GM12878 (cell line): Measurements from ENCODE around the gene SLC23A2. TPM values are rescaled to one million over a fixed set of nuclear protein-coding genes. Genes with fewer than 3 reads are reported as not detected.

ENCODE experiments used
- ATAC-seq: fragments of 200-7000 bp; cut with Tn5 transposase; 3 replicates; pipeline ENCODE4 v1.9.1; 2020; ENCODE audit warnings: mild to moderate bottlenecking, moderate library complexity
- BruUV-seq: library from RNA; stranded (reverse); fragments of 400-500 nt; replicated peaks from 2 replicates; lab custom pipeline; 2021; lab: Mats Ljungman, UMichigan
- CTCF ChIA-PET: fragments of 300-600 bp; sonication (Branson Sonifier 250); formaldehyde crosslinking; extraction: SDS; loops from one replicate; lab custom pipeline; 2021; ENCODE audit warnings: inconsistent platforms; lab: Yijun Ruan, JAX
- POLR2A ChIA-PET: fragments of 350-600 bp; formaldehyde crosslinking; extraction: SDS; loops from one replicate; lab custom pipeline; 2021; ENCODE audit warnings: inconsistent platforms; lab: Charles Lee
- RAD21 ChIA-PET: fragments of 300-600 bp; sonication (Branson Sonifier 250); formaldehyde crosslinking; loops from one replicate; lab custom pipeline; 2023; ENCODE audit warnings: antibody characterized with exemption; ENCODE audit not compliant: unreplicated experiment; lab: Charles Lee
- SMC1A ChIA-PET: fragments of 300-600 bp; sonication (Branson Sonifier 250); formaldehyde crosslinking; loops from one replicate; lab custom pipeline; 2023; ENCODE audit not compliant: unreplicated experiment, uncharacterized antibody; lab: Charles Lee
- DNase-seq: peaks from one replicate; pipeline ENCODE4 v3.0.0-alpha.2; 2011; ENCODE audit warnings: low read depth, low spot score
- FAIRE-seq: peaks from 3 replicates; lab custom pipeline; 2011; peaks lifted over from hg19 to GRCh38; lab: Jason Lieb, UNC
- H2AFZ ChIP-seq: 2 replicates; pipeline ENCODE4 v1.6.0; 2011; ENCODE audit warnings: low read depth, low read length, control low read depth; ENCODE audit not compliant: control insufficient read depth
- H3K27ac ChIP-seq: 2 replicates; pipeline ENCODE4 v1.5.1; 2011; ENCODE audit warnings: control low read depth; ENCODE audit not compliant: control insufficient read depth, insufficient read depth
- H3K27me3 ChIP-seq, 2 experiments: replicated peaks in 1 of 2; 2 replicates each; pipeline versions ENCODE4 v1.6.0 to v1.6.1; 2011; ENCODE audit warnings: low read length in 1 of 2; ENCODE audit not compliant: control insufficient read depth in 2 of 2, insufficient read depth in 2 of 2
- H3K36me3 ChIP-seq, 2 experiments: 2 replicates each; pipeline ENCODE4 v1.5.1; 2011; ENCODE audit warnings: low read length in 1 of 2; ENCODE audit not compliant: control insufficient read depth in 2 of 2, insufficient read depth in 2 of 2
- H3K4me1 ChIP-seq: 2 replicates; pipeline ENCODE4 v1.6.1; 2011; ENCODE audit warnings: mild to moderate bottlenecking, low read length, moderate library complexity, mixed read lengths; ENCODE audit not compliant: control insufficient read depth, insufficient read depth
- H3K4me2 ChIP-seq: 2 replicates; pipeline ENCODE4 v1.6.0; 2011; ENCODE audit warnings: control low read depth; ENCODE audit not compliant: control insufficient read depth, insufficient read depth
- H3K4me3 ChIP-seq: fragments of 200-600 bp; sonication (generic); 2 replicates; pipeline ENCODE4 v1.5.1; 2016
- H3K79me2 ChIP-seq: 2 replicates; pipeline ENCODE4 v1.6.0; 2011; ENCODE audit warnings: low read length; ENCODE audit not compliant: control insufficient read depth, insufficient read depth
- H3K9ac ChIP-seq: 2 replicates; pipeline ENCODE4 v1.8.0; 2011; ENCODE audit warnings: low read length, control low read depth, mixed read lengths; ENCODE audit not compliant: control insufficient read depth, insufficient read depth
- H3K9me3 ChIP-seq: replicated peaks from 3 replicates; pipeline ENCODE4 v1.5.1; 2011; ENCODE audit warnings: mild to moderate bottlenecking, low read length; ENCODE audit not compliant: control insufficient read depth, insufficient read depth
- H4K20me1 ChIP-seq: 2 replicates; pipeline ENCODE4 v1.6.0; 2011; ENCODE audit not compliant: control insufficient read depth, insufficient read depth
- BCL11A ChIP-seq: IDR thresholded peaks from 2 replicates; pipeline ENCODE4 v1.6.1; 2011; ENCODE audit warnings: low read depth, low read length
- CREB1 ChIP-seq: IDR thresholded peaks from 2 replicates; pipeline ENCODE4 v1.6.1; 2012; ENCODE audit warnings: low read depth, mild to moderate bottlenecking, inconsistent platforms
- CTCF ChIP-seq, 3 experiments: IDR thresholded peaks in 2 of 3; conservative IDR thresholded peaks in 1 of 3; 2 replicates each; pipeline ENCODE4 v1.5.1; 2011; ENCODE audit warnings: low read depth in 3 of 3, low read length in 3 of 3, mild to moderate bottlenecking in 3 of 3, control low read depth in 2 of 3, moderate library complexity in 2 of 3, inconsistent platforms in 1 of 3, mixed read lengths in 1 of 3; ENCODE audit not compliant: control insufficient read depth in 2 of 3, insufficient read depth in 1 of 3; ENCODE audit errors: extremely low read depth in 1 of 3
- ESRRA ChIP-seq: IDR thresholded peaks from 2 replicates; pipeline ENCODE4 v1.6.1; 2012; ENCODE audit warnings: mild to moderate bottlenecking, low read length, improper control_type of control experiment
- FOS ChIP-seq: IDR thresholded peaks from 3 replicates; pipeline ENCODE4 v1.6.1; 2011; ENCODE audit warnings: borderline replicate concordance; ENCODE audit not compliant: insufficient read length; ENCODE audit errors: extremely low read depth
- GABPA ChIP-seq: IDR thresholded peaks from 2 replicates; pipeline ENCODE4 v1.6.1; 2014; ENCODE audit warnings: antibody characterized with exemption, low read depth, mild to moderate bottlenecking, inconsistent platforms
- HCFC1 ChIP-seq: fragments of 150-350 bp; IDR thresholded peaks from 2 replicates; pipeline ENCODE4 v1.6.1; 2014; ENCODE audit warnings: low read length
- JUND ChIP-seq: IDR thresholded peaks from 2 replicates; pipeline ENCODE4 v1.6.1; 2012; ENCODE audit warnings: low read depth, mild to moderate bottlenecking, low read length, improper control_type of control experiment, moderate library complexity
- KDM1A ChIP-seq: fragments of 200-600 bp; sonication (generic); IDR thresholded peaks from 2 replicates; pipeline ENCODE4 v1.6.1; 2016; ENCODE audit warnings: borderline replicate concordance
- NR2F1 ChIP-seq: fragments of 450-650 bp; conservative IDR thresholded peaks from 2 replicates; pipeline ENCODE4 v1.6.1; 2017; ENCODE audit warnings: mild to moderate bottlenecking
- RBBP5 ChIP-seq: fragments of 200-600 bp; sonication (generic); conservative IDR thresholded peaks from 2 replicates; pipeline ENCODE4 v1.6.1; 2016
- RELA ChIP-seq: fragments of 450-650 bp; IDR thresholded peaks from 2 replicates; pipeline ENCODE4 v1.8.0; 2014; ENCODE audit warnings: borderline replicate concordance; ENCODE audit not compliant: partially characterized antibody
- RUNX3 ChIP-seq: IDR thresholded peaks from 2 replicates; pipeline ENCODE4 v1.6.1; 2012; ENCODE audit warnings: low read length, inconsistent platforms
- SMC3 ChIP-seq: IDR thresholded peaks from 2 replicates; pipeline ENCODE4 v1.6.1; 2011; ENCODE audit warnings: low read length, improper control_type of control experiment, borderline replicate concordance
- STAT3 ChIP-seq: IDR thresholded peaks from 2 replicates; pipeline ENCODE4 v1.6.1; 2011; ENCODE audit warnings: low read depth, low read length, improper control_type of control experiment
- USF1 ChIP-seq: IDR thresholded peaks from 2 replicates; pipeline ENCODE4 v1.6.1; 2011; ENCODE audit warnings: borderline replicate concordance, low read depth, mild to moderate bottlenecking, moderate library complexity, mixed read lengths, low read length; ENCODE audit not compliant: insufficient read depth; ENCODE audit errors: extremely low read length
- ZNF217 ChIP-seq: fragments of 450-650 bp; IDR thresholded peaks from 2 replicates; pipeline ENCODE4 v1.6.1; 2017; ENCODE audit warnings: antibody characterized with exemption, mild to moderate bottlenecking
- WGBS: methylation state at CpG from one replicate; pipeline ENCODE4 v1.1.6; 2016; ENCODE audit warnings: low lambda C conversion rate; ENCODE audit not compliant: insufficient replicate concordance, insufficient coverage; ENCODE audit errors: missing lambda C conversion rate; 5-methylcytosine and 5-hydroxymethylcytosine counted together
- in situ Hi-C: fragments of 300-500 bp; cut with MboI; formaldehyde crosslinking; loops from 9 replicates; pipeline ENCODE4 v1.14.3; 2018; ENCODE audit warnings: mixed read lengths
- intact Hi-C: fragments of 100-400 bp; cut with micrococcal nuclease; formaldehyde crosslinking; loops from one replicate; pipeline ENCODE4 v1.14.2; 2022; ENCODE audit not compliant: unreplicated experiment
- polyA plus RNA-seq, 11 experiments: library from polyadenylated mRNA; depleted of rRNA in 4 of 11; unstranded in 6 of 11; stranded (reverse) in 5 of 11; fragments of >200 nt; fragmentation: Nextera tagmentation in 4 of 11; fragmentation: Illumina TruSeq in 1 of 11; extraction: Ambion mirVana in 4 of 11; extraction: Trizol in 1 of 11; gene quantifications; 1 replicate in 1 of 11; 2 replicates in 10 of 11; pipeline versions ENCODE4 v1.2.1 to v1.2.3, GENCODE V29; 2011 to 2016; ENCODE audit warnings: inconsistent platforms in 2 of 11, missing spikeins in 2 of 11, low read depth in 1 of 11
- total RNA-seq, 4 experiments: library from RNA; depleted of rRNA in 3 of 4; stranded (reverse); fragments of >200 nt in 3 of 4; fragmentation: Illumina TruSeq in 1 of 4; extraction: Trizol in 1 of 4; gene quantifications; 2 replicates each; pipeline versions ENCODE4 v1.2.1 to v1.2.3, GENCODE V29; 2013 to 2021
- TF ChIP-seq, protein P1 (sequence below): fragments of 150-350 bp; IDR thresholded peaks from 2 replicates; pipeline ENCODE4 v1.6.1; 2016; ENCODE audit warnings: low read depth, low read length

SLC23A2 gene
- total and polyA plus RNA-seq, 10 of the 15 experiments (the other 5 are each of a cell fraction or from before 2014, with no cell fraction given): 4.4 to 56.1 (median 35.5) TPM

DNA sequence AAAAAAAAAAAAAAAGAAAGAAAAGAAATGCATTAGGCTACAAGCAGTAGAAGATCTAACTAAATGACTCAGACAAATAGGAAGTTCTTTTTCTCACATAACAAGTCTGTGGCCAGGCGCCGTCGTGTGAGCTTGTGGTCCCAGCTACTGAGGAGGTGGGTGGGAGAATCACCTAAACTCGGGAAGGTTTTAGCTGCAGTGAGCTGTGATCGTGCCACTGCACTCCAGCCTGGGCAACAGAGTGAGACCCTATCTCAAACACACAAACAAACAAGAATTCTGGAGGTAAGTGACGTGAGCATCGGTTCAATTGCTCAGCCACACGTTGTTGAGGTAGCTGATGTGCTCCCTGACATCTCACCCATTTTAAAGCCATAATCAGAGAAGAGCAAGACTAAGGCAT, 37.9 kb upstream of the SLC23A2 start:
- Histone ChIP-seq H3K4me3 (no peak overlapping the region), H3K9me3 (no peaks in the 10 kb centered on the region), H2AFZ (no peak overlapping the region), H3K36me3 (no peaks in the 10 kb centered on the region), H3K79me2 (no peaks in the 10 kb centered on the region), H3K4me2 (no peak overlapping the region), H3K4me1 (peaks cover 3% of the 10 kb centered on the region; the same call in 1 of the 2 replicates), H3K9ac (no peak overlapping the region), H3K27ac (no peak overlapping the region), H3K27me3 (no peaks in the 10 kb centered on the region; a peak in 1 of 4 replicates), H4K20me1 (no peaks in the 10 kb centered on the region)
- 12% methylated on average over 8 of the region's 8 CpGs for WGBS
- no TSS peak for BruUV-seq
- in situ Hi-C loops (no loop called here), intact Hi-C loops (loop anchor here (2.0 to 5.0 kb wide), 2 partner anchors 40 to 67 kb away; no protein-coding TSS in a partner anchor)
- POLR2A ChIA-PET: interaction anchor here (0.6 to 3.3 kb wide), 15 partner anchors 9 to 86 kb away, joined by 3 to 27 read pairs (median 4); no protein-coding TSS in a partner anchor
- peak; percentile 88 for ATAC-seq
- peak; percentile 12 for DNase-seq
- SMC1A ChIA-PET: interaction anchor here (0.6 to 10.3 kb wide), 20 partner anchors 8 to 89 kb away, joined by 3 to 83 read pairs (median 6); no protein-coding TSS in a partner anchor
- no peak for FAIRE-seq
- CTCF ChIA-PET: interaction anchor here (0.6 to 6.2 kb wide), 10 partner anchors 9 to 250 kb away, joined by 3 to 42 read pairs (median 4); no protein-coding TSS in a partner anchor
- RAD21 ChIA-PET: interaction anchor here (0.7 to 3.5 kb wide), 12 partner anchors 30 to 277 kb away, joined by 3 to 15 read pairs (median 4); no protein-coding TSS in a partner anchor
- no peak for TF ChIP-seq KDM1A
- 0 out of 2 replicates have a peak, but pooled peaks have one; percentile 18 for TF ChIP-seq CREB1
- no peak for TF ChIP-seq ESRRA
- TF ChIP-seq NR2F1: 0 out of 2 replicates have a peak, but pooled peaks have one; percentile 10
- no peak for TF ChIP-seq RELA
- 0 out of 2 replicates have a peak, but pooled peaks have one; percentile 40 for TF ChIP-seq BCL11A
- TF ChIP-seq STAT3: no peak
- TF ChIP-seq RBBP5: no peak
- TF ChIP-seq USF1: no peak
- TF ChIP-seq FOS: no peak
- peak; percentile 84 for TF ChIP-seq ZNF217
- no peak for TF ChIP-seq GABPA
- TF ChIP-seq CTCF (IDR thresholded peaks at IDR 0.05 in 2 of 3, conservative IDR thresholded peaks at IDR 0.05 in 1 of 3; ENCODE audit: control insufficient read depth in 2 of 3, extremely low read depth in 1 of 3, insufficient read depth in 1 of 3, low read depth in 3 of 3, low read length in 3 of 3): no peak
- no peak for TF ChIP-seq HCFC1
- TF ChIP-seq, protein P1, sequence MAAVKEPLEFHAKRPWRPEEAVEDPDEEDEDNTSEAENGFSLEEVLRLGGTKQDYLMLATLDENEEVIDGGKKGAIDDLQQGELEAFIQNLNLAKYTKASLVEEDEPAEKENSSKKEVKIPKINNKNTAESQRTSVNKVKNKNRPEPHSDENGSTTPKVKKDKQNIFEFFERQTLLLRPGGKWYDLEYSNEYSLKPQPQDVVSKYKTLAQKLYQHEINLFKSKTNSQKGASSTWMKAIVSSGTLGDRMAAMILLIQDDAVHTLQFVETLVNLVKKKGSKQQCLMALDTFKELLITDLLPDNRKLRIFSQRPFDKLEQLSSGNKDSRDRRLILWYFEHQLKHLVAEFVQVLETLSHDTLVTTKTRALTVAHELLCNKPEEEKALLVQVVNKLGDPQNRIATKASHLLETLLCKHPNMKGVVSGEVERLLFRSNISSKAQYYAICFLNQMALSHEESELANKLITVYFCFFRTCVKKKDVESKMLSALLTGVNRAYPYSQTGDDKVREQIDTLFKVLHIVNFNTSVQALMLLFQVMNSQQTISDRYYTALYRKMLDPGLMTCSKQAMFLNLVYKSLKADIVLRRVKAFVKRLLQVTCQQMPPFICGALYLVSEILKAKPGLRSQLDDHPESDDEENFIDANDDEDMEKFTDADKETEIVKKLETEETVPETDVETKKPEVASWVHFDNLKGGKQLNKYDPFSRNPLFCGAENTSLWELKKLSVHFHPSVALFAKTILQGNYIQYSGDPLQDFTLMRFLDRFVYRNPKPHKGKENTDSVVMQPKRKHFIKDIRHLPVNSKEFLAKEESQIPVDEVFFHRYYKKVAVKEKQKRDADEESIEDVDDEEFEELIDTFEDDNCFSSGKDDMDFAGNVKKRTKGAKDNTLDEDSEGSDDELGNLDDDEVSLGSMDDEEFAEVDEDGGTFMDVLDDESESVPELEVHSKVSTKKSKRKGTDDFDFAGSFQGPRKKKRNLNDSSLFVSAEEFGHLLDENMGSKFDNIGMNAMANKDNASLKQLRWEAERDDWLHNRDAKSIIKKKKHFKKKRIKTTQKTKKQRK: no peak
- peak; percentile 88 for TF ChIP-seq RUNX3
- no peak for TF ChIP-seq SMC3
- TF ChIP-seq JUND: 0 out of 2 replicates have a peak, but pooled peaks have one; percentile 60
